ENCODE measurements around the gene HPS1. TPM values are rescaled to one million over a fixed set of nuclear protein-coding genes. Genes with fewer than 3 reads are reported as not detected.

The HPS1 gene
- total and polyA plus RNA-seq, 2 of the 4 experiments (the other 2 are of a cell fraction) = 14.0 to 55.2 TPM

- Histone ChIP-seq H2AK5ac (ENCODE audit: low read depth, low read length) (no peak overlapping the region), H3K18ac (ENCODE audit: low read depth, low read length) (no peak overlapping the region), H2BK20ac (ENCODE audit: low read depth, low read length) (no peak overlapping the region), H3K9me1 (ENCODE audit: insufficient read depth, low read length) (no peaks in the 10 kb centered on the region), H3K27me3 (ENCODE audit: control insufficient read depth, insufficient read depth, low read length) (no peaks in the 10 kb centered on the region), H3K4me1 (ENCODE audit: control insufficient read depth, insufficient read depth, low read length) (no peaks in the 10 kb centered on the region), H3K4ac (ENCODE audit: low read depth, low read length) (no peak overlapping the region), H3K79me1 (ENCODE audit: low read depth in 1 of 2, low read length in 2 of 2) (no peaks in the 10 kb centered on the region), H2BK15ac (ENCODE audit: low read depth, low read length) (no peak overlapping the region), H4K5ac (ENCODE audit: low read depth, low read length) (no peak overlapping the region), H4K20me1 (ENCODE audit: insufficient read depth, low read length) (no peaks in the 10 kb centered on the region), H4K91ac (ENCODE audit: insufficient read depth, low read depth, low read length) (no peak overlapping the region), H3K4me2 (ENCODE audit: low read depth, low read length) (no peak overlapping the region), H3K14ac (replicated peaks; ENCODE audit: low read depth, low read length) (no peak overlapping the region), H3K9ac (ENCODE audit: low read depth, low read length) (no peak overlapping the region), H2AK9ac (replicated peaks; ENCODE audit: low read depth, low read length, poor library complexity) (no peak overlapping the region), H2BK120ac (ENCODE audit: low read depth, low read length) (no peak overlapping the region), H3K23ac (ENCODE audit: low read depth, low read length) (no peak overlapping the region), H3K27ac (ENCODE audit: insufficient read depth, low read length) (no peak overlapping the region), H3K9me3 (ENCODE audit: control insufficient read depth, insufficient read depth, low read length) (no peaks in the 10 kb centered on the region), H2BK5ac (ENCODE audit: low read depth, low read length, poor library complexity, severe bottlenecking) (no peak overlapping the region), H2AFZ (replicated peaks; ENCODE audit: low read length, poor library complexity) (no peak overlapping the region), H4K8ac (ENCODE audit: low read depth in 2 of 2, low read length in 2 of 2) (no peak overlapping the region), H3K36me3 (ENCODE audit: control insufficient read depth, insufficient read depth, low read length) (no peaks in the 10 kb centered on the region), H3K56ac (ENCODE audit: extremely low read depth, insufficient read depth, low read length) (no peak overlapping the region), H3K4me3 (ENCODE audit: insufficient read depth, low read depth, low read length) (no peak overlapping the region)
- no CpG with 5 or more reads among the region's 2 CpGs for WGBS, 2 experiments (ENCODE audit: extremely low coverage in 2 of 2, insufficient read length in 1 of 2)
- dilution Hi-C loops (cut with HindIII; ENCODE audit: low sequenced_read_pairs, unreplicated experiment) (no loop called here), in situ Hi-C loops (cut with MboI; ENCODE audit: low sequenced_read_pairs) (no loop called here), intact Hi-C loops (cut with micrococcal nuclease) (no loop called here)
- BruUV-seq (replicated peaks) = no TSS peak
- no peak for ATAC-seq (ENCODE audit: low read depth)
- POLR2A ChIA-PET (ENCODE audit: unreplicated experiment) = no interaction called here
- TF ChIP-seq, protein P1, sequence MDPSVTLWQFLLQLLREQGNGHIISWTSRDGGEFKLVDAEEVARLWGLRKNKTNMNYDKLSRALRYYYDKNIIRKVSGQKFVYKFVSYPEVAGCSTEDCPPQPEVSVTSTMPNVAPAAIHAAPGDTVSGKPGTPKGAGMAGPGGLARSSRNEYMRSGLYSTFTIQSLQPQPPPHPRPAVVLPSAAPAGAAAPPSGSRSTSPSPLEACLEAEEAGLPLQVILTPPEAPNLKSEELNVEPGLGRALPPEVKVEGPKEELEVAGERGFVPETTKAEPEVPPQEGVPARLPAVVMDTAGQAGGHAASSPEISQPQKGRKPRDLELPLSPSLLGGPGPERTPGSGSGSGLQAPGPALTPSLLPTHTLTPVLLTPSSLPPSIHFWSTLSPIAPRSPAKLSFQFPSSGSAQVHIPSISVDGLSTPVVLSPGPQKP (IDR thresholded peaks at IDR 0.05; ENCODE audit: borderline replicate concordance, low read depth, low read length) = no peak
- TF ChIP-seq CEBPB (IDR thresholded peaks at IDR 0.05; ENCODE audit: low read depth, low read length) (no peak), BHLHE40 (IDR thresholded peaks at IDR 0.05; ENCODE audit: low read depth, low read length) (no peak), MAZ (IDR thresholded peaks at IDR 0.05; ENCODE audit: borderline replicate concordance, low read depth, low read length) (no peak), CTCF (conservative IDR thresholded peaks at IDR 0.05; ENCODE audit: low read depth, low read length) (no peak)
- TF ChIP-seq, protein P2, sequence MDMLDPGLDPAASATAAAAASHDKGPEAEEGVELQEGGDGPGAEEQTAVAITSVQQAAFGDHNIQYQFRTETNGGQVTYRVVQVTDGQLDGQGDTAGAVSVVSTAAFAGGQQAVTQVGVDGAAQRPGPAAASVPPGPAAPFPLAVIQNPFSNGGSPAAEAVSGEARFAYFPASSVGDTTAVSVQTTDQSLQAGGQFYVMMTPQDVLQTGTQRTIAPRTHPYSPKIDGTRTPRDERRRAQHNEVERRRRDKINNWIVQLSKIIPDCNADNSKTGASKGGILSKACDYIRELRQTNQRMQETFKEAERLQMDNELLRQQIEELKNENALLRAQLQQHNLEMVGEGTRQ (IDR thresholded peaks at IDR 0.05; ENCODE audit: low read depth, low read length) = no peak
- CTCF ChIA-PET = no interaction called here
- no peak for DNase-seq
These were observed 7.0 kb upstream of the HPS1 start for GRCh38 chr10:98453729-98454128.

Data from IMR-90 (cell line).